Glomerular visceral epithelial cell (primary cell): ENCODE results near the gene LHFPL2.

Experiments used
- DNase-seq: peaks from one replicate; pipeline ENCODE4 v3.0.0-alpha.2; 2016; ENCODE audit errors: extremely low spot score

The LHFPL2 gene

DNA sequence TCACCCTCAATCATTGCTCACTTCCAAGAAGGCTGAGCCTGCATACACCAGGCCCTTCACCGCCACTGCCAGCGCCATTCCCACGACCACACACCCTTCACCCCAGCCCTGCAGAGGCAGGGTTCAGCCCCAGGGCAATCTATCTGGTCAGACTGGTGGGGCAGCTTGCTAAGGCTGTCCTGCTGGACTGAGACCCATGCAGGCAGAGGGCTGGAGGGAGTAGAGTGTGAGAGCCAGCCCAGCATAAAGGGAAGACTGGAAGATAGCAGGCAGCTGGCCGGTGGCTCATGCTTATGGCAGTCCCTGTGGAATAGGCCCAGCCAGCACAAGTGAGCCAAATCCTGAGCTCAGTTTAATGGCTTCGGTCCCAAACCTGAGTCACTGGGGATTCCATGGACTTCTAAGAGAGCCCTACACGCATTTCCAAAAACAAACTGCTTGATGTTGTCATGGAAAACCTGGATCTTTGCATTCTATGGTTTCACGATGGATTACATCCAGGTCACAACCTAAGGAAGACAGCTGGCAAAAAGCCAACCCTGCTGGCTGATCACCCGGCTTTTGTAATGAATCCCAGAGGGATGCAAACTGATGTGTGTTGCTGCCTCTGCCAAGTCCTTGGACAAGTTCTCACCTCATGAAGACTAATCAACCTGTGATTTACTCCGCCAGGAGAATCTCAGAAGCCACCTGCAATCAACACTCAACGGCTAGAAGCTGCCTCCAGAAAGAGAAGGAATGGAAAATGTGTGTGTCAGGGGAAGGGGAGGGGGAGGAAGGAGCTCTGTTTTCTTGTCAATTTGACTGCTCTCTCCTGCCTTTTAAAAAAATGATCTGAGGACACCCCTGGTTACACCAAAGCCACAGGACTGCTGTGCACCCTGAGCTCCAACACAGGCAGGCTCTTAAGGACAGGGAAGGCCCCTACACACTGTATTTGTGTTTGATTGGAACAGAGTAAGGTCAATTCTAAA lies 143.6 kb downstream of the LHFPL2 start:
- DNase-seq = peak; percentile 98

DNA sequence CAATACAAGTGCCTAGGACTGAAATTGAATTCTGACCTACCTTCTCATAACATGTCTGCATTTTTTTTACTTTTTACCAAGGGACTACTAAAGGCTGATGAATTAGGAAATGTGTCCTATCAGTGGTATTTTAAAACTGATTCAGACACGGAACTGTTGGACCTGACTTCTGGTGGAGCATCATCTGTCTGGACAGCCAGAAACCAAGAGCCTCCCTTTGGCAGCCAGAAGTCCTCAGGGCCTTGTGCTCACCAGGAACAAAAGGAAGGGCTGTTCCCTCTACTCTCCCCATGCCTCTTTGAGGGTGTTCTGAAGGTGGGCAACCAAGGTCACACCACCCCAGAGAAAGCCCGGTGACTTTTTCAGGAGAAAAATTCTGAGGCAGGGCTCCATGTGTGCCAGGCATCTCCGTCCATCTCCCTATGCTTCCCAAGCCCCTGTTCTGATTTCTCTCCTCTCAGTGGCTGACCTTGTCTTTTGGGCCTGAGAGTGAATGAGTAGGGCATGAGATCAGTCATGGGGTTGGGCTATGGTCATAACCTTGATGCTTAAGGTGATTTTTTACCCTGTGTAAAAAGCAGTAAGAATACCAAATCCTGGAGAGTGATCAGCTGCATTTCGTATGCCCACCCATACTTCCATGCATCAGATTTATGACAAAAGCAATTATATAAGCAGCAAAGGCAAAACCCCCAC lies 144.5 kb downstream of the LHFPL2 start:
- DNase-seq = no peak

DNA sequence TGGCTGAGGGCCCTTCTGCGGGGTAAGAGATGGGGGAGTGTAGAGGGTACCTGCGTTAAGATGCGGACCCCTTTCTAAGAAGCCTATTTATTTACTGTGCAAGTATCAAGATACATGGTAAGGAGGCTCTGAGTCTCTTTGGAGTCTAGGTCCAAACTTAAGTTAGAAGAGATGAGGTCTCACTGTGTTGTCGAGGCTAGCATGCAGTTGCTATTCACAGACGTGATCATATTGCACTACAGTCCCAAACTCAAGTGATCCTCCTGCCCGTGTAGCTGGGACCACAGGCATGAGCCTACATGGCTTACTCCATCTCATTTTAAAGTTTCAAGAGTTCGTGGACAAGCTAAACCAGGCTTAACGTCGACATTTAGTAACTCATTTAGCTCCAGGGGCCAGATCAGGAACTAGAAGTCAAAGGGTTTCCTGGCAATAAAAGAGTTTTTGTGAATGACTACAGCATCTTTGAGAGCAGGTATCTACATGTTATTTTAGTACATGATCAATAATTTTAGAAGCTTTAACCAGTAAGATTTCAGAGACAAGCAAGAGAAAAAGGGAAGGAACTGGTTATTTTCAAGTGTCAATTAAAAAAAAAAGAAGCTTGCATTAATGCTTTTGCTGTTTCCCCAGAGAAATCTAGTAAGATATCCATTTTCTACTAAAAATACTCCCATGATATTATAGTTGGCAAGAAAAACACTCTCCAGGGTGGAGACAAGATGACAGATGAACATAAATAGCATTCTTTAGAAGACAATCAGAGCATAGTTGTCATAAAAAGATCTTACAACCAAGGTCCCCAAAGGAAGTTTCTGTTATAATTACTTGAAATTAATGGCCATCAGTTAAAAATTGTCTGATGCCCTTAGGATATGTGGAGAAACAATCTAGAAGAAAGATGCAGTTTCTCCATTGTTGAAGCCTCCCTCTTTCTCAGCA lies 146.9 kb downstream of the LHFPL2 start:
- no peak for DNase-seq

DNA sequence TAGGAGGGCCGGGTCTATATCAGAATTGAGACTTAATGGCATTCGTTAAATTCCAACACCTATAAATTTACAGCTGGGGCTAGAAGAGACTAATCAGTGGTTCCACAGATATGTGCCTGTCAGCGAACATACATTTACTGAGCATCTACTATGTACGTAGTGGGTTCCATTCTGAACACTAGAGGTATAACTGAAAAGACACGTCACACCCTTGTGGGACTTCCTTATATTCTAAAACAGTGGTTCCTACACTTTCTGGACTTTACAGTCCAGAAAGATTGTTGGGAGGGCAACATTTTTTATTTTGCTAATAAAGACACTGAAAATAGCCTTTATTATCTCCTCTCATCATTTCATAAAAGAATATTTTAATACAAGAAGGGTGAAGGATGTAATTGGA lies 147.7 kb downstream of the LHFPL2 start:
- DNase-seq = no peak

DNA sequence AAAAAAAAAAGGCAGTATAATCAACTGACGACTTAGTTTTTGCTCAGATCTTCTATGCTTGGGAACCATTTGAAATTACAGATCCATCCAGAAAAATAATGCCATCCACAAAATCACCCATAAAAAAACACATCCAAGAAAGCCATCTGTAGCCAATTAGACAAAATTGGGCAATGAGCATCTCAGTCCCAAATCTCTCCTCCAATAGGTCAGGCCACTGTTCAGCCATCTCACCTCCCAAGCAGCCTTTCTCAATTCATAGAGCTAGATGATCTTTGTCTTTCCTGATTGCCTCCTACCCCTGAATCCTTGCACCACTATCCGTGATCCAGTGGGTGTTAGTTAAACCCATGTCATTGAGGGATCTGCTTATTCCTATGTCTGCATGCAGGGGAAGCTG lies 148.5 kb downstream of the LHFPL2 start:
- DNase-seq = no peak

DNA sequence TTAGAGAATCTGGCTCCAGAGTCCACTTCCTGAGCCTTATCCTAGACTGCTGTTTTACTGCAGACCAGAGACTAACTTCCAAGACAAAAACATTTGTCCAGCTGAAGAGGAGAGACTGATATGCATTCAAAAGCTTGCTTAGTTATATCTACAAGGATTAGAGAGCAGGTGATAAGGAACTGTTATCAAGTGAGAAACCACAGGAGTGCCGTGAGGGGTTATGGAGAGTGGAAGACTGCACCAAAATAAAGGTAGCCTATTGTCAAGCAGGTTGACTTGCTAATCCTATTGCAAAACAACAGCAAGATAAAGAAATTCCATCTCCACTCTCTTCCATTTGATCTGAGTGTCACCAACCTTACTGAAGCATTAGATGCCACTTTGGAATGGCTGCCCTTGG lies 149.1 kb downstream of the LHFPL2 start:
- no peak for DNase-seq

DNA sequence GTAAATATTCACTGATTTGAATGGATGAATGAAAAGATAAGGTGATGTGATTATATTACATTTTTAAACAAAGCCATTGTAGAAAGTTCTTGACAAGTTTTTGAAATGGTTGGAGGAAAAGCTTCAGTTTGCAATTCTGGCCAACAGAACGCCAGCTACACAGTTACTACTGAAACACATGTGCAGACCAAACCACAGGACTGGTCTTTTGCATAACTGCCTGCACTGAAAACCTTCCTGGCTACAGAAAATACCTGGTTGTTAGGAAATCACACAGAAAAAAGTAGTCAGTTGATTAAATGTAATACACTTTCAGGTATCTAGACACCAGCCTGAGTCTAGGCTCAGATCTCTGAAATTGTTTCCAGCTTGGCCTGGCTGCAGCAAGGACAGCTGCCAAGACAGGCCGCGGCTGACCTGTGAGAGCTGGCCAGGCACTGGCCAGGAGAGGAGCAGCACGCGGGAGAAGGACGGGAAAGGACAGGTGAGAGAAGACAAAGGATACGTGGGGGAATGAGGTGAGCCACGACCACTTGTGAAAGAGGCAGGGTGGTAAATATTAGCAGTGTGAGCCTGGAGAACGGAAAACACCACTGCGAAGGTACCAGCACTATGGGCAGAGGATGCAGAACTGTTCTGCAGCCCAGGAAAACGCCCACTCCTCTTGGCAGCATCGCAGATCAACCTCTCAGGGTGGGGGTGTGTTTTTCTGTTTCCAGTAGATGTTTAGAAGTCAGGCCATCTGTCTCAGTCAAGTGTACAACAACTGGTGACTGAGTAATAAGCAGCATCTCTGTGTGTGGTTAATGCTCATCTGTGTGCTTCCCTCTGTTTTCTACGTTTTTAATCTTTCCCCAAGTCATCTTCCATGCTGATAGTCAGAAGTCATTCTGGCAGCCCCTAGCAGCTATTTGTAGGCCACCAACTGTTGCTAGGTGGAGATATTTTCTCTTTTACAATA lies 150.7 kb downstream of the LHFPL2 start:
- DNase-seq = no peak

DNA sequence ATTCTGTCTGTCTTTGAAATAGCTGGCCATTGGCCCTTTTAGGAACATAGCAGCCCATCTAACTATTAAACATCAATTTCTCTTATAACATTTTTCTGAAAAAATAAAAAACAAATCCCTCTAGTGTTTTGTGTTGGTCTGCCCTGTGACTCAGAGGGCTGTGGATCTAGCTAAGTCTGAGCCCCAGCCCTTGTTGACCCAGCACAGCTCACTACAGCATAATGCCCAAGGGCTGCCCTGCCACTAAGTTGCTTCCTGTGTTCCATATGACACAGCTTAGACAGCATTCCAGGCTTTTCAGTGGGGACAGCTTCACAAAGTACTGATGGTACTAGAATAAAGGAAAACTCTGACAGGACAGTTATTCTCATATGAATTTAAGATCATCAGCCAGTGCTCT lies 152.2 kb downstream of the LHFPL2 start:
- peak; percentile 28 for DNase-seq

DNA sequence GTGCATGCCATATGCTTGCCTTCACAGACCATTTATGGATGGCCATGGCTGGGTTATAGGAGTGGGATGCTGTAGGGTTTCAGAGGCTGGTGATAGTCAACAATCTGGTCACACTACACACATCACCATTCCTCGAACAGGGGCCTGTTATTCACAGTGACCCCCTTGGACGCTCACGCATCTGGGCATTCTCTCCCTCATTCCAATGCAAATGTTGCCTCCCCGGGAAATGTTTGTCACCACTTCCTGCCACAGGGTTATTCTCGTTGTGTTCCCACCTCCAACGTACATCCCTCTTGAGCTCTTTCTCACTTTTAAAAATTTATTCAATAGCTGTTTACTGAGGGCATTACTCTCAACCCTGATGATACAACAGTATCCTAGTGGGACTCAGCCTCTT lies 152.8 kb downstream of the LHFPL2 start:
- DNase-seq = no peak

DNA sequence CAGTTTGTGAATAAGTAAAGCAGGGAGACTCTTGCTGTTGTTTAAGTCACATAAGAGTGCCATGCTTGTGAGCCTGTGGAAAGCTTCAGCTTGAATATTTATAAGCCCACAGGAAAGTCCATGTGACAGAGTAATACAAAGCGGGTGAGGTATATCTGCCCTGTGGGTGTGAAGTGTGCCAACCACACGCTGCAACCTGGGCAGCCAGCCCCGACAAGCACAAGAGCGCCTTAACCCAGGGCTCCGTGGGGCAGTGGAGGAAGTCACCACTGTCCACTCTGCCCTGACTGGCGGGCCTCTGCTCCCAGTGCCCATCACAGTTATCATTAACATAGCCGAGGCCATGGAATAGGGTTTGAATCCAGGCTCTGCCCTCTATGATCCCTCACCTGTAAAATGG lies 155.9 kb downstream of the LHFPL2 start:
- no peak for DNase-seq

DNA sequence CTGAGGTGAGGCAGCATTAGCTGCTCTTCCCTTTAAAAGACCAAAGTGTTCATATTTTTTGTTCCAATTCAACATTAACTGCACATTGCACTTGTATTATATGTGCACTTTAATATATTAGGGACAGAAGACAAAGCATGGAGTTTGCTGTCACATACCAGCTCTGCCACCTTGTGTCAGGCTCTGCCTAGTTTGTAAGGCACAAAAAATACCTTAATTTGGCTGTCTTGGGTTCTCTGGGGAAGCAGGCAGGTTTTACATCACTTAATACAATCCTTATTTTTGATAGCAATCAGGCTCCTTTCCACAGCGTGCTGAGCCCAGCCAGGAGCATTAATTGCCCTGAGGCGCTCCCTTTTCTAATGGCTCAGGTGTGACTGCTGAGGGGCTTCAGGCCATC lies 156.3 kb downstream of the LHFPL2 start:
- no peak for DNase-seq

DNA sequence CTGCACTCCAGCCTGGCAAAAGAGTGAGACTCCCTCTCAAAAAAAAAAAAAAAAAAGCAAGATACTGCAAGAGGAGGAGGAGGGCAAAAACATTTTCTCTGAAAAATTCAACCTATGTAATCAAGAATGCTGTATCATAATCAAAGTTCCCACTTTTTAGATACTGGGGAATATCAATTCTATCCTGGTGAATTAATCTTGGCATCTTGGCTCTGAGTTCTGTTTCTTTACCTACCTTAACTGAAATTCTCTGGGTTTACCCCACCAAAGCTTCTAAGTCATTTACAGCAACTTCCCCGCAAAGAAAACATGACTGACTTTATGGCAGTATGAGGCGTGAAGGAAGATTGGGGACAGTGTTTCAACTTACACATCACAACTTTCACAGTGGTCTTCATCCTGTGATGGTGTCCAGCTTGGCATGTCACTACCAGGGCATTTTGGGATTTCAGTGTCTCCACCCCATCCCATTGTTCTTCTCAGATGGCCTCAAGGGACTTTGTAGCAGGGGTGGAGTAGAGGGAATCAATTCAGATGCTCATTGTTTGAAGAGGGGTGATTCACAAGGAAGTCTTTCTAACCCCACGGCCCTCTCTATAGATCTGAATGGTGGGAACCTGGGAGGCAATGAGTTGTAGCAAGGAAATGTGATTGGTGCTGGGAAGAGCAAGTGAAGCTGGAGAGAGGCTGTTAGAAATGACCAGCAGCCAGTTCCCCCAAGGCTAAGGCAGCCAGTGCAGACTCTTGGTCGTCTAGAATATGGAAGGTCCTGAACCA lies 157.7 kb downstream of the LHFPL2 start:
- DNase-seq = no peak

DNA sequence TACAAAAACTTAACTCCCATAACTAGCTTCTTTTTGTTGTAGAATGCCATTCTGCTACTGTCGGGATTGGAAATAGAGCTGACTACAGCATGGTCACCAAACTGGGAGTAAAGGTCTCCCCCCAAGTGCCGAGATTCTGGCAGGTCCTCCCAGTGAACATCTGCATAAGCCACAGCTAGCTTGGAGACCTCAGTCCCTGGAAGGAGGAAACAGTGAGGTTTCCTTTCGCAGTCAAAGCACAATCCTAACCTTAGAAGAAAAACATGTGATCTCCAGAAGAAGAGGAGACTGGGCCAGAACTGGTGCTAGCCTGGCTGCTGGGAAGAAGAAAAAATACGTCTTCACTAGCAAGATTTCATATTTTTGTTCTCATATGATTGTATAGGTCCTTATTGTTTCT lies 160.7 kb downstream of the LHFPL2 start:
- DNase-seq = no peak

DNA sequence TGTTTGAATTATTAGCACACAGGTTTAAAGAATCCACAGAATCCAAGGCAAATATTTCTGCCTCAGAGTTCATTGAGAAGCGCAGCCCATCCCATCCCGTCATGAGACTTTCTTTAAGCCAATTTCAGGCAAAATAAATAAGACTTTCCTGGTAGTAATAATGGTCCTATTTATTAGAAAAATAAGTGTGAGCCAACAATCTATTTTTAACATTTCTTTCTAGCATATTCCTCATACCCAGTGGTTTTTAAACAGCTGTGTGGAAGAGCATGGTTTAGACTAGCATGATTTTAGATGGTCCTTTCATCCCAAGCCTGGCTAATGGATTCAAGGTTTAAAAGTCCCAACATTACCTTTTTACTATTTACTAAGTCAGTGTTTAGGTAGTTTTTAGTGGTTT lies 162.4 kb downstream of the LHFPL2 start:
- DNase-seq = no peak

DNA sequence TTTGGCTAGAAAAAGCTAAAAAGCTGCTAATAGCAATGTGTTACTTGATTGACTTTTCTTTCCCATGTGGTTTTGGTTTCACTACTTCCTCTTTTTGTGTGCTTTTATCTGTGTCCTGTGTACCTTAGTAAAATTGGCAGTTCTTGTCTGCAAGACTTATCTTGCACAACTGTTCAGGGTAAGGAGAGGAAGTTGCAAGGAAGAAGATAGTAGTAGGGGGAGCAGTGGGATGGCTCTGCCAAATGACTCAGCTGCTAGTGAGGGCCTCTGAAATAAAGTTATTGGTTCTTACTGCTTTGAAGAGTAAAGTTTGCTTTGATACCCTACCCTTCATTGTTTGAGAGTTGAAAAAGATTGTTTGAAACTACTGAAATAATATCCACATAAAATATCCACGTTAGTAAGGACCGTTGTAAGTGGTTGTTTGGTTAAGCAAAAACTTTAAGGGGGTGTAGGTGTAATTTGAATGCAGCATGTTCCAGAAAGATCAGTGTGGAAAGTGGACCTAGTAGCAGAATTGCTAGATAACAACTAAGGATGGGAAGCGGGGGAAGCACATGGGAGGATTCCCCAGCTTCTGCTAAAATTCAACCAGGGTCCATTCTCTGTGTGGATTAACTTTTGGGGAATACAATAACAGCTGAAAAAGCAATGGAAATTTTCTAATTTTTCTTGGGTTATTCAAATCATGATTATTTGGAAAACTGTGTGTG lies 164.6 kb downstream of the LHFPL2 start:
- peak; percentile 11 for DNase-seq

DNA sequence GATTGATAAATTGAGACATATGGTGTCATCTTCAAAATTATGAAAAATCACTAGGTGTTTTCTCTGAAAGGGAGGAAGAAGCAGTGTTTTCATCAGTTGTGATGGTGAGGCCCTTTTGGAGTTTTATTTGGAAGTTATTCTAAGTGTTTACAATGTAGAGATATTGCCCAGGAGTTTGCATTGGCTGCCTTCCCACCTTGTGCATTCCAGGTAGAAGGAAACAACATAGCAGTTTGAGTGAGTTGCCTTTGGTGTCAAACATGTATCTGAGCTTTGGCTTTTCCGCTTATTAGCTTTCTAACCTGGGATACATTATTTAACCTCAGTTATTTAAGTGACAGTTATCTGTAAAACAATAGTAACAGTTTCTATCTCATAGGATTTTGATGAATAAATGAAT lies 165.6 kb downstream of the LHFPL2 start:
- DNase-seq = no peak

DNA sequence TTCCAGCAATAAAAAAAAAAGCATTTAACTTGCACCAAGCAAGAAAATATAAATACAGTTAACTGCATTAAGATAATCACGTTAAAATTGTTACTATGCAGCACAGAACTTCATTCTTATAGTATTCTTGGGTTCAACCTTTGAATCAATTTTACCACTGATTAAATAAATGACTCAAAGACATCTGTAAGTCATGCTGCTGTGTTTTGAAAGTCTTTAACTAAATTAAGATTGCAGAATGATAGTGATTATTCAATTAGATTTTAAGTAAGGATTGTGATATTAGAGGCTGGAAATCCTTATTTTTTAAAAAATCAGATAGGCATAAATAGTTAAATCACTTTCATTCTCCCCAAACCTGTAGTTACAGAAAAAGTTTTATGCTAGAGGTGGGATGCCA lies 171.8 kb downstream of the LHFPL2 start:
- DNase-seq = no peak

DNA sequence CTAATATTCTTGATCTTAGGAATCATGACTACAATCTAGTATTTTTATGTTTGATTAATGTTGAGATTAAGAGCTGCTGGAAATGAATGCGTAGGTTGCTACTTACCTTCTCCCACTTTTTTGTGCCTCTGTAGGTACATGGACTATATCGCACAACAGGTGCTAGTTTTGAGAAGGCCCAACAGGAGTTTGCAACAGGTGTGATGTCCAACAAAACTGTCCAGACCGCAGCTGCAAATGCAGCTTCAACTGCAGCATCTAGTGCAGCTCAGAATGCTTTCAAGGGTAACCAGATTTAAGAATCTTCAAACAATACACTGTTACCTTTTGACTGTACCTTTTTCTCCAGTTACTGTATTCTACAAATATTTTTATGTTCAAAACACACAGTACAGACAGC lies 173.2 kb downstream of the LHFPL2 start:
- no peak for DNase-seq

DNA sequence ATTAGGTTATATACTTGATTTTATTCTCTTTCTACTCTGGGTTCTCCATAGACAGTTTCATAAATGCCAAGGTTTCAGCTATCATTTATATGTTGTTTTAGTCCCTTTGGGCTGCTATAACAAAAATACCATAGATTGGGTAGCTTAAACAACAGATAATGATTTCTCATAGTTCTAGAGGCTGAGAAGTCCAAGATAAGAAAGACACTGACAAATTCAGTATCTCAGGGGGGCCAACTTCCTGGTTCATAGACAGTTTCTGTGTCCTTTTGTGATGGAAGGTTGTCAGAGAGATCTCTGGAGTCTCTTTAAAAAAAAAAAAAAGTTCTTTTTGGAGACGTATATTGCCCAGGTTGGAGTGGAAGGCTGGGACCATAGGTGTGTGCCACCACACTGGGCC lies 174.8 kb downstream of the LHFPL2 start:
- DNase-seq = no peak
